HG03103 (cell line): ENCODE data around the gene GHSR.

ENCODE experiments used
- ATAC-seq: cut with Tn5 transposase; IDR thresholded peaks from one replicate; pipeline ENCODE4 v1.9.1; 2021; ENCODE audit warnings: low read depth; ENCODE audit not compliant: unreplicated experiment

GHSR gene

GRCh38 chr3:172441581-172441980 is 6.7 kb downstream of the GHSR start:
- ATAC-seq = no peak

GRCh38 chr3:172438186-172438585 is 10.1 kb downstream of the GHSR start:
- no peak for ATAC-seq

GRCh38 chr3:172437713-172438112 is 10.5 kb downstream of the GHSR start:
- ATAC-seq = no peak

- ATAC-seq = no peak
These were observed 32.9 kb downstream of the GHSR start for GRCh38 chr3:172415323-172415722.

GRCh38 chr3:172411478-172411947 is 36.7 kb downstream of the GHSR start:
- ATAC-seq = no peak

GRCh38 chr3:172410702-172411477 is 37.4 kb downstream of the GHSR start:
- no peak for ATAC-seq

- no peak for ATAC-seq
These were observed 40.4 kb downstream of the GHSR start for GRCh38 chr3:172407872-172408271.

- ATAC-seq = no peak
These were observed 42.3 kb downstream of the GHSR start for GRCh38 chr3:172405914-172406313.

GRCh38 chr3:172404237-172404962 is 43.9 kb downstream of the GHSR start:
- ATAC-seq = no peak

- ATAC-seq = no peak
These were observed 45.2 kb downstream of the GHSR start for GRCh38 chr3:172402892-172403643.

GRCh38 chr3:172402090-172402489 is 46.2 kb downstream of the GHSR start:
- no peak for ATAC-seq

- no peak for ATAC-seq
These were observed 49.8 kb downstream of the GHSR start for GRCh38 chr3:172398484-172398883.

GRCh38 chr3:172397716-172398405 is 50.4 kb downstream of the GHSR start:
- no peak for ATAC-seq

- no peak for ATAC-seq
These were observed 51.9 kb downstream of the GHSR start for GRCh38 chr3:172396400-172396799.

GRCh38 chr3:172394692-172395091 is 53.6 kb downstream of the GHSR start:
- ATAC-seq = no peak
